IMR-90 (cell line): ENCODE results near the gene AMPD1. TPM values are rescaled to one million over a fixed set of nuclear protein-coding genes. Genes with fewer than 3 reads are reported as not detected.
A peak's percentile ranks its signal among the peaks of the same experiment; 100 is the strongest.

ENCODE experiments used
- ATAC-seq: fragments of 200-7000 bp; cut with Tn5 transposase; 2 replicates; pipeline ENCODE4 v1.9.1; 2020; ENCODE audit warnings: low read depth, mild to moderate bottlenecking, moderate library complexity
- BruUV-seq: library from RNA; stranded (reverse); fragments of 400-500 nt; replicated peaks from 2 replicates; lab custom pipeline; 2021; lab: Mats Ljungman, UMichigan
- CTCF ChIA-PET: fragments of 300-600 bp; formaldehyde crosslinking; extraction: SDS; loops from one replicate; lab custom pipeline; 2021; ENCODE audit warnings: antibody characterized with exemption; lab: Yijun Ruan, JAX
- POLR2A ChIA-PET: fragments of 300-600 bp; sonication (Branson Sonifier 250); formaldehyde crosslinking; loops from one replicate; lab custom pipeline; 2022; ENCODE audit warnings: antibody characterized with exemption; ENCODE audit not compliant: unreplicated experiment; lab: Charles Lee
- DNase-seq: peaks from one replicate; pipeline ENCODE4 v3.0.0; 2013
- H2AFZ ChIP-seq: replicated peaks from 2 replicates; pipeline ENCODE3; 2013; ENCODE audit warnings: low read length, mild to moderate bottlenecking; ENCODE audit not compliant: poor library complexity
- H2AK5ac ChIP-seq: 2 replicates; pipeline ENCODE4 v1.6.1; 2013; ENCODE audit warnings: low read depth, low read length, inconsistent platforms
- H2AK9ac ChIP-seq: replicated peaks from 2 replicates; pipeline ENCODE3; 2013; ENCODE audit warnings: mild to moderate bottlenecking, low read depth, low read length, moderate library complexity; ENCODE audit not compliant: poor library complexity
- H2BK120ac ChIP-seq: 2 replicates; pipeline ENCODE4 v1.6.1; 2013; ENCODE audit warnings: low read depth, low read length, inconsistent platforms
- H2BK15ac ChIP-seq: 3 replicates; pipeline ENCODE4 v1.6.1; 2013; ENCODE audit warnings: low read depth, low read length, inconsistent platforms
- H2BK20ac ChIP-seq: 2 replicates; pipeline ENCODE4 v1.6.1; 2013; ENCODE audit warnings: low read depth, mild to moderate bottlenecking, inconsistent platforms, low read length, moderate library complexity
- H2BK5ac ChIP-seq: 2 replicates; pipeline ENCODE4 v1.6.1; 2013; ENCODE audit warnings: mild to moderate bottlenecking, low read depth, low read length, inconsistent platforms; ENCODE audit not compliant: poor library complexity, severe bottlenecking
- H3K14ac ChIP-seq: replicated peaks from 2 replicates; pipeline ENCODE4 v1.6.1; 2013; ENCODE audit warnings: low read depth, low read length, inconsistent platforms
- H3K18ac ChIP-seq: 2 replicates; pipeline ENCODE4 v1.6.1; 2013; ENCODE audit warnings: low read depth, low read length, control low read depth
- H3K23ac ChIP-seq: 2 replicates; pipeline ENCODE4 v1.6.1; 2013; ENCODE audit warnings: low read depth, low read length, inconsistent platforms
- H3K27ac ChIP-seq: 2 replicates; pipeline ENCODE4 v1.5.1; 2013; ENCODE audit warnings: mild to moderate bottlenecking, control low read depth, low read length; ENCODE audit not compliant: insufficient read depth
- H3K27me3 ChIP-seq: 2 replicates; pipeline ENCODE4 v1.6.1; 2013; ENCODE audit warnings: low read length; ENCODE audit not compliant: control insufficient read depth, insufficient read depth
- H3K36me3 ChIP-seq: 2 replicates; pipeline ENCODE4 v1.6.1; 2013; ENCODE audit warnings: low read length, mixed read lengths; ENCODE audit not compliant: control insufficient read depth, insufficient read depth
- H3K4ac ChIP-seq: 2 replicates; pipeline ENCODE4 v1.6.1; 2013; ENCODE audit warnings: low read depth, low read length, inconsistent platforms
- H3K4me1 ChIP-seq: 2 replicates; pipeline ENCODE4 v1.6.1; 2013; ENCODE audit warnings: low read length, mixed read lengths; ENCODE audit not compliant: control insufficient read depth, insufficient read depth
- H3K4me2 ChIP-seq: 2 replicates; pipeline ENCODE4 v1.6.1; 2013; ENCODE audit warnings: low read depth, mild to moderate bottlenecking, control low read depth, low read length, moderate library complexity
- H3K4me3 ChIP-seq: 2 replicates; pipeline ENCODE4 v1.5.1; 2013; ENCODE audit warnings: low read depth, mild to moderate bottlenecking, control low read depth, low read length, moderate library complexity; ENCODE audit not compliant: insufficient read depth
- H3K56ac ChIP-seq: 2 replicates; pipeline ENCODE4 v1.6.1; 2013; ENCODE audit warnings: low read length, inconsistent platforms; ENCODE audit not compliant: insufficient read depth; ENCODE audit errors: extremely low read depth
- H3K79me1 ChIP-seq, 2 experiments: 2 replicates each; pipeline ENCODE4 v1.6.1; 2013; ENCODE audit warnings: low read length in 2 of 2, inconsistent platforms in 1 of 2, low read depth in 1 of 2
- H3K9ac ChIP-seq: 2 replicates; pipeline ENCODE4 v1.6.1; 2013; ENCODE audit warnings: low read depth, low read length, control low read depth
- H3K9me1 ChIP-seq: 2 replicates; pipeline ENCODE4 v1.6.1; 2013; ENCODE audit warnings: low read length, inconsistent platforms; ENCODE audit not compliant: insufficient read depth
- H3K9me3 ChIP-seq: 2 replicates; pipeline ENCODE4 v1.6.1; 2013; ENCODE audit warnings: low read length; ENCODE audit not compliant: control insufficient read depth, insufficient read depth
- H4K20me1 ChIP-seq: 2 replicates; pipeline ENCODE4 v1.6.1; 2013; ENCODE audit warnings: low read length, inconsistent platforms; ENCODE audit not compliant: insufficient read depth
- H4K5ac ChIP-seq: 2 replicates; pipeline ENCODE4 v1.6.1; 2013; ENCODE audit warnings: mild to moderate bottlenecking, low read depth, low read length, control low read depth
- H4K8ac ChIP-seq, 2 experiments: 2 replicates each; pipeline ENCODE4 v1.6.1; 2013; ENCODE audit warnings: low read depth in 2 of 2, low read length in 2 of 2, control low read depth in 1 of 2, inconsistent platforms in 1 of 2
- H4K91ac ChIP-seq: 2 replicates; pipeline ENCODE4 v1.6.1; 2013; ENCODE audit warnings: low read depth, low read length, inconsistent platforms; ENCODE audit not compliant: insufficient read depth
- MAZ ChIP-seq: IDR thresholded peaks from 2 replicates; pipeline ENCODE4 v1.6.1; 2012; ENCODE audit warnings: low read depth, mild to moderate bottlenecking, low read length, improper control_type of control experiment, moderate library complexity, borderline replicate concordance
- RAD21 ChIP-seq: IDR thresholded peaks from 2 replicates; pipeline ENCODE4 v1.6.1; 2012; ENCODE audit warnings: low read length, improper control_type of control experiment
- WGBS, 2 experiments: methylation state at CpG; one replicate each; pipeline versions ENCODE4 v1.1.5 to v1.1.7; 2013; ENCODE audit warnings: missing lambda C conversion rate in 2 of 2; ENCODE audit not compliant: insufficient read length in 1 of 2; ENCODE audit errors: extremely low coverage in 2 of 2; 5-methylcytosine and 5-hydroxymethylcytosine counted together
- dilution Hi-C: fragments of 300-500 bp; cut with HindIII; formaldehyde crosslinking; loops from one replicate; pipeline ENCODE4 v1.14.3; 2018; ENCODE audit warnings: low sequenced_read_pairs; ENCODE audit not compliant: unreplicated experiment
- in situ Hi-C: fragments of 300-500 bp; cut with MboI; formaldehyde crosslinking; loops from 3 replicates; pipeline ENCODE4 v1.14.3; 2019; ENCODE audit warnings: low sequenced_read_pairs, inconsistent platforms, mixed read lengths
- intact Hi-C: fragments of 100-400 bp; cut with micrococcal nuclease; formaldehyde crosslinking; loops from 2 replicates; pipeline ENCODE4 v1.10.0; 2022
- polyA plus RNA-seq, 3 experiments: library from polyadenylated mRNA; depleted of rRNA; stranded (reverse); fragments of >200 nt; gene quantifications; 2 replicates each; pipeline ENCODE4 v1.2.3, GENCODE V29; 2012; ENCODE audit warnings: low replicate concordance in 1 of 3
- total RNA-seq: library from RNA; depleted of rRNA; stranded (reverse); fragments of >200 nt; gene quantifications from 2 replicates; pipeline ENCODE4 v1.2.3, GENCODE V29; 2012
- TF ChIP-seq, protein P1 (sequence below): fragments of 150-350 bp; IDR thresholded peaks from 2 replicates; pipeline ENCODE4 v1.6.1; 2016; ENCODE audit warnings: low read depth, mild to moderate bottlenecking, low read length, moderate library complexity, borderline replicate concordance

Gene AMPD1
- total and polyA plus RNA-seq, 2 of the 4 experiments (the other 2 are of a cell fraction), result not detected

- dilution Hi-C loops, result no loop called here
- H3K4me3 ChIP-seq, result peak within 1 kb of the TSS; percentile 92
- TF ChIP-seq, protein P1, sequence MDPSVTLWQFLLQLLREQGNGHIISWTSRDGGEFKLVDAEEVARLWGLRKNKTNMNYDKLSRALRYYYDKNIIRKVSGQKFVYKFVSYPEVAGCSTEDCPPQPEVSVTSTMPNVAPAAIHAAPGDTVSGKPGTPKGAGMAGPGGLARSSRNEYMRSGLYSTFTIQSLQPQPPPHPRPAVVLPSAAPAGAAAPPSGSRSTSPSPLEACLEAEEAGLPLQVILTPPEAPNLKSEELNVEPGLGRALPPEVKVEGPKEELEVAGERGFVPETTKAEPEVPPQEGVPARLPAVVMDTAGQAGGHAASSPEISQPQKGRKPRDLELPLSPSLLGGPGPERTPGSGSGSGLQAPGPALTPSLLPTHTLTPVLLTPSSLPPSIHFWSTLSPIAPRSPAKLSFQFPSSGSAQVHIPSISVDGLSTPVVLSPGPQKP, result no peak
- TF ChIP-seq MAZ (0 out of 2 replicates have a peak, but pooled peaks have one; percentile 22), RAD21 (no peak)
- H4K8ac ChIP-seq, result peak within 1 kb of the TSS in 1 of 2 experiments; percentile 45; a peak in 1 of 4 replicates
- 0 out of 2 replicates have a peak, but pooled peaks cover 3% of the 10 kb centered on the region for H3K9me1 ChIP-seq
- ChIA-PET POLR2A (no interaction called here), CTCF (interaction anchor here (0.8 to 1.0 kb wide), 2 partner anchors 47 to 57 kb away, joined by 3 read pairs; partner anchors contain the start of gene NRAS)
- DNase-seq (no peak), ATAC-seq (peak; percentile 72)
- no peaks in the 10 kb centered on the region for H4K20me1 ChIP-seq
- H2AK5ac ChIP-seq, result no peak within 1 kb of the TSS
- no peak within 1 kb of the TSS; the same call in 1 of the 2 replicates for H3K27ac ChIP-seq
- peak within 1 kb of the TSS; percentile 9; the same call in 1 of the 2 replicates for H2BK120ac ChIP-seq
- H3K14ac ChIP-seq, result 0 out of 2 replicates have a peak within 1 kb of the TSS, but pooled peaks have one; percentile 30
- no peak within 1 kb of the TSS for H3K56ac ChIP-seq
- H3K36me3 ChIP-seq, result no peaks in the 10 kb centered on the region
- no peak within 1 kb of the TSS for H2BK15ac ChIP-seq
- H2BK5ac ChIP-seq, result peak within 1 kb of the TSS; percentile 35
- 0% methylated on average over 12 of the region's 50 CpGs; no CpG with 5 or more reads in 1 of the 2 experiments for WGBS, 2 experiments
- in situ Hi-C loops, result no loop called here
- H3K9me3 ChIP-seq, result no peaks in the 10 kb centered on the region
- H3K4ac ChIP-seq, result peak within 1 kb of the TSS; percentile 40; the same call in 1 of the 2 replicates
- H3K27me3 ChIP-seq, result peaks cover 3% of the 10 kb centered on the region
- H3K4me1 ChIP-seq, result no peaks in the 10 kb centered on the region
- BruUV-seq, result no TSS peak
- peak within 1 kb of the TSS; percentile 58 for H3K9ac ChIP-seq
- H3K79me1 ChIP-seq, result no peaks in the 10 kb centered on the region
- no peak within 1 kb of the TSS for H4K91ac ChIP-seq
- intact Hi-C loops, result loop anchor here (2.0 to 5.0 kb wide), 4 partner anchors 52 to 691 kb away; partner anchors contain the start of genes BCAS2 and OLFML3
- peak within 1 kb of the TSS; percentile 96 for H2AFZ ChIP-seq
- H4K5ac ChIP-seq, result no peak within 1 kb of the TSS
- peak within 1 kb of the TSS; percentile 97 for H3K4me2 ChIP-seq
- no peak within 1 kb of the TSS for H3K18ac ChIP-seq
- peak within 1 kb of the TSS; percentile 45 for H2AK9ac ChIP-seq
- no peak within 1 kb of the TSS for H2BK20ac ChIP-seq
- peak within 1 kb of the TSS; percentile 34 for H3K23ac ChIP-seq
Observed at GRCh38 chr1:114669562-114670082, 25.7 kb downstream of the AMPD1 start, which contains the start of gene DENND2C. DENND2C (minus strand) TSS chr1:114670049; CDS start chr1:114625984, 44,065 bp downstream.
